ENCODE measurements around the gene BAG5. TPM values are rescaled to one million over a fixed set of nuclear protein-coding genes. Genes with fewer than 3 reads are reported as not detected.

The BAG5 gene
- total RNA-seq, 1 donor from 2014 or later, result 32.1 TPM

DNA sequence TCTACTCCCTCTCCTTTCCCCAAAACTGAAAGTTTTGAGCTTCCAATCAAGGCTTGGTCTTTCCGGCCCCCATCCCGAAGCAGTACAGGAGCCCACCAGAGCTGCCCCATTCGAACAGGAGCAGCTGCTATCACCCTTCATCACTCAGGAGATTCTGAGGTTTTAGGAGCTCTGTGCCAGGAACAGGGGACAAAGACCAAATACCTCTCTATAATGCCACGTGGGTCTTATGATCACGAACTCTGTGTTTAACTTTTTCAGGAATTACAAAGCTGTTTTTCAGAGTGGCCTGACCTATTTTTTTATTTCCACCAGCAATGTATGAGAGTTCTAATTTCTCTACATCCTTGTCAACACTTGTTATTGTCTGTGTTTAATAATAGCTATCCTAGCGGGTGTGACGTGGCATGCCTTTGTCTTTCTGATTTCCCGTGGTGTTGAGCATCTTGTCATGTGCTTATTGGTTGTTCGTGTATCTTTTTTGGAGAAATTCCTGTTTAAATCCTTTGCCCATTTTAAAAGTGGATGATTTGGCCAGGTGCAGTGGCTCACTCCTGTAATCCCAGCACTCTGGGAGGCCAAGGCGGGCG lies 22.0 kb upstream of the BAG5 start:
- TF ChIP-seq, protein P1, sequence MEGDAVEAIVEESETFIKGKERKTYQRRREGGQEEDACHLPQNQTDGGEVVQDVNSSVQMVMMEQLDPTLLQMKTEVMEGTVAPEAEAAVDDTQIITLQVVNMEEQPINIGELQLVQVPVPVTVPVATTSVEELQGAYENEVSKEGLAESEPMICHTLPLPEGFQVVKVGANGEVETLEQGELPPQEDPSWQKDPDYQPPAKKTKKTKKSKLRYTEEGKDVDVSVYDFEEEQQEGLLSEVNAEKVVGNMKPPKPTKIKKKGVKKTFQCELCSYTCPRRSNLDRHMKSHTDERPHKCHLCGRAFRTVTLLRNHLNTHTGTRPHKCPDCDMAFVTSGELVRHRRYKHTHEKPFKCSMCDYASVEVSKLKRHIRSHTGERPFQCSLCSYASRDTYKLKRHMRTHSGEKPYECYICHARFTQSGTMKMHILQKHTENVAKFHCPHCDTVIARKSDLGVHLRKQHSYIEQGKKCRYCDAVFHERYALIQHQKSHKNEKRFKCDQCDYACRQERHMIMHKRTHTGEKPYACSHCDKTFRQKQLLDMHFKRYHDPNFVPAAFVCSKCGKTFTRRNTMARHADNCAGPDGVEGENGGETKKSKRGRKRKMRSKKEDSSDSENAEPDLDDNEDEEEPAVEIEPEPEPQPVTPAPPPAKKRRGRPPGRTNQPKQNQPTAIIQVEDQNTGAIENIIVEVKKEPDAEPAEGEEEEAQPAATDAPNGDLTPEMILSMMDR (conservative IDR thresholded peaks at IDR 0.05), result no peak
- no peak overlapping the region for H3K27ac Mint-ChIP-seq (ENCODE audit: unreplicated experiment)
- no peaks in the 10 kb centered on the region for H3K9me3 Mint-ChIP-seq
- peaks cover 19% of the 10 kb centered on the region for H3K36me3 Mint-ChIP-seq (ENCODE audit: low read depth)
- no peaks in the 10 kb centered on the region for H3K27me3 Mint-ChIP-seq (ENCODE audit: low read depth)
- DNase-seq (ENCODE audit: low read depth, low spot score), result no peak
- no peaks in the 10 kb centered on the region for H3K4me1 Mint-ChIP-seq
- H3K4me3 Mint-ChIP-seq, result no peak overlapping the region

DNA sequence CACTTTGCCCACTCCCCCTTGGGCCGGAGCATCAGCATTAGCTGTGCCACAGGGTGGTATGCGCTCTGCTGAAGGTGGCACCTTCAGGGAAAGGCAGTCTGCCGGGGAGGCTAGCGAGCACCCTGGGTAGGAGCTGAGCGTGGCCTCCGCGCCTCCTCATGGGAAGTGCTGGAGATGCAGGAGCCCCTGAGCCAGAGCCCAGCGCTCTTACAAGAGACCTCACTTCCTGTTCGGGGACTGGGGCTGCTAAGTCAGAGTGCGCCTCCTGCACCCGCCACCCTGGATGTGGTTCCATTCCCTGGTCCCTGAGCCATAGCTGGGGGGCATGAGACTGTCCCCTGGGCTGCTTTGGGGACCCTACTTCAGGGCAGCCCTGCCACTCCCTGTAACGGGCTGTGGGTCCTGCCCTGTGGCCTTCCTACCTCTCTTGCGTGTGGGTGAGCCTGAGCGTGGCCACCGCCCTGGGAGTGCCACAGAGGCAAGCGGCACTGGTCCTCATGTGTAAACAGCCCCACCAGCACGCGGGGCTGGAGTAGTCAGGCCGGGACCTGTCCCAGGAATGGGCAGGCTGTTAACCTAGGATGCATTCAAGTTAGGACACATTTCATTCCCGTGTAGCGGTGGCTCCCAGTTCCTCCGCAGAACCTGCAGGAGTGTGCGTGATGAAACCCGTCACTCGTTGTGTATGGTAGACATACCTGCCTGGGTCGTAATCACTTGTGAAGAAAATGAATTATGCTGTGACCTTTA lies 19.7 kb upstream of the BAG5 start:
- TF ChIP-seq, protein P1 (conservative IDR thresholded peaks at IDR 0.05), result no peak
- Mint-ChIP-seq H3K9me3 (no peaks in the 10 kb centered on the region), H3K27ac (ENCODE audit: unreplicated experiment) (no peak overlapping the region), H3K36me3 (ENCODE audit: low read depth) (peaks cover 14% of the 10 kb centered on the region), H3K4me1 (no peaks in the 10 kb centered on the region), H3K27me3 (ENCODE audit: low read depth) (no peaks in the 10 kb centered on the region), H3K4me3 (no peak overlapping the region)
- no peak for DNase-seq (ENCODE audit: low read depth, low spot score)

DNA sequence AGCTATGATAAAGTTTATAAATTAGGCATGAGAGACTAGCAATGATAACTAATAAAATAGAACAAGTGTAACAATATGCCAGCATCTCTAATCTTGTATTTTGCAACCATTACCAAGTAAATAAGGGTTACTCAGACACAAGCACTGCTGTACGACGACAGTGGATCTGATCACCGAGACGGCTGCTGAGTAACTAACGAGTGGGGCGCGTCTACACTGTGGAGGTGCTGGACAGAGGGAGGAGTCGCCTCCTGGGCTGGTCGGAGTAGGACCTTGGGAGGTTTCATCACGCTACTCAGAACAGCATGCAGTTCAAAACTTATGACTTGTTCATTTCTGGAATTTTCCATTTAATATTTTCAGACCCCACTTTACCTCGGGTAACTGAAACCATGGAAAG lies 18.7 kb upstream of the BAG5 start:
- Mint-ChIP-seq H3K4me1 (peaks cover 7% of the 10 kb centered on the region), H3K9me3 (no peaks in the 10 kb centered on the region), H3K27ac (ENCODE audit: unreplicated experiment) (no peak overlapping the region), H3K36me3 (ENCODE audit: low read depth) (peaks cover 12% of the 10 kb centered on the region), H3K27me3 (ENCODE audit: low read depth) (no peaks in the 10 kb centered on the region), H3K4me3 (no peak overlapping the region)
- TF ChIP-seq, protein P1 (conservative IDR thresholded peaks at IDR 0.05), result no peak
- no peak for DNase-seq (ENCODE audit: low read depth, low spot score)

DNA sequence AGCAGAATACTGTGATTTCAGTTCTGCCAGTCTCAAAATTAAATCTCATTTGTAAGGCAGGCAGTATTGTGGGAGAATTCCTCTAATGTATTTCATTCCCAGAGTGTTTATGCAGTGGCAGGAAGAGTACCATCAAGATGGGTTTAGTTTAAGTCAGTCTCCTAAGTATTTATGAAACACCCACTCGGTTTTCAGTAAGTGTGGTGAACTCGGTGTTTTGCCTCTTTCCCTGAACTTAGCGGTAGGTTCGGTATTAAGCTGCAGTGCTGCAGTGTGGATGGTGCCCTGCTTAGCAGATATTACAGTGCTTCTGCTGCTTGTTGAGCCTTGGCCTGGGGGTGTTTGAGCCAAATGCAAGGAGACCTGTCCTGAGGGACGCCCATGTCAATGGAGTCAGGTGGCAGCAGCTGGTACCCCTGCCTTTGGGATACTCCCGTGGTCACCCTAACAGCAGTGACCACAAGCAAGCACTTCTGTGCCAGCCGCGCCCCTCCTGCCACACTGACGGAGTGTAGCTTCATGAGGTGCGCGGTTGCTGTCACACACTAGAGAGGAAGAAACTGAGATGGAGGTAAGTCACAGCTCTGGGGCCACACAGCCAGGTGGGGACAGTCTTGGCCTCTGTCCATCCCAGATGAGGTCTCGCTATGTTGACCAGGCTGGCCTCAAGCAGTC lies 16.1 kb upstream of the BAG5 start:
- Mint-ChIP-seq H3K4me3 (no peak overlapping the region), H3K36me3 (ENCODE audit: low read depth) (peaks cover 7% of the 10 kb centered on the region), H3K27me3 (ENCODE audit: low read depth) (no peaks in the 10 kb centered on the region), H3K27ac (ENCODE audit: unreplicated experiment) (peak overlapping the region; percentile 62), H3K9me3 (no peaks in the 10 kb centered on the region), H3K4me1 (peaks cover 20% of the 10 kb centered on the region)
- DNase-seq (ENCODE audit: low read depth, low spot score), result no peak
- TF ChIP-seq, protein P1 (conservative IDR thresholded peaks at IDR 0.05), result no peak

DNA sequence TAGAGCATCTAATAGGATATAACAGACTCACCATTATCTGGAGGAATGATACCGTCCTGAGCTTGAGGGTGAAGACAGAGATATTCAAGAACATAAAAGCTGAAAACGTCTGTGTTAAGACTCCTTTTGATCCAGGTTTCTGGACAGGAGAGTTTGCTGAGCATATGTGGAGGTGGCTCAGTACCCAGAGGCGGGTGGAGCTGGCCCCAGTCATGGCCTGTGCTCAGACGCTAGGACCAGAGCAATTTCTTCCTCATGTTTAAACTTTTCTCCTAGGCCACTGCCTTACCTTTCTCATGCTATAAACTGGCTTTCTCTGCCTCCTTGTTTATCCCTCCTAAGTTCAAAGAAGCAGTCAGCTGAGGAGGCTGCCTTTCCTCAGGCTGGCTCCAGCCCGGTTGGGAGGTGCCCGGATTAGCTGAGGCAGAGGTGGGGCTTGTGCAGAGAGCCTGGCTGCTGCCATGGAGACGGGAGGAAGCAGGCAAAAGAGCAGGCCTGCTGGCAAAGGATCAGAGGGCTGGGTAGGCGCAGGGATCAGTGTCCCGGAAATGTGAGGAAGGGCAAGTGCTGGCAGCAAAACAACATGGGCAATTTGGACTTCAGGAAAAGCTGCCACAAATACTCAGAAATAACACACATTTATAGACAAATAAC lies 14.0 kb upstream of the BAG5 start:
- TF ChIP-seq, protein P1 (conservative IDR thresholded peaks at IDR 0.05), result no peak
- DNase-seq (ENCODE audit: low read depth, low spot score), result peak; percentile 58
- peak overlapping the region; percentile 59 for H3K27ac Mint-ChIP-seq (ENCODE audit: unreplicated experiment)
- H3K4me3 Mint-ChIP-seq, result no peak overlapping the region
- H3K4me1 Mint-ChIP-seq, result peaks cover 24% of the 10 kb centered on the region
- no peaks in the 10 kb centered on the region for H3K9me3 Mint-ChIP-seq
- H3K36me3 Mint-ChIP-seq (ENCODE audit: low read depth), result peaks cover 5% of the 10 kb centered on the region
- H3K27me3 Mint-ChIP-seq (ENCODE audit: low read depth), result no peaks in the 10 kb centered on the region
